Heart right ventricle (tissue), 16 donors: ENCODE results near the gene DPAGT1. TPM values are rescaled to one million over a fixed set of nuclear protein-coding genes. Genes with fewer than 3 reads are reported as not detected.
A peak's percentile ranks its signal among the peaks of the same experiment; 100 is the strongest.

Experiments
- ATAC-seq, 8 donors: fragments of 200-7000 bp; cut with Tn5 transposase; one replicate each; pipeline ENCODE4 v1.9.1; 2020; ENCODE audit warnings: mild to moderate bottlenecking in 8 of 8, moderate library complexity in 8 of 8, moderate number of reproducible peaks in 1 of 8
- DNase-seq, 2 donors: peaks; one replicate each; pipeline ENCODE4 v3.0.0-alpha.2; 2020
- H3K27ac ChIP-seq, 10 donors: fragments of 200-600 bp; sonication (generic) in 2 of 10; one replicate each; pipeline versions ENCODE4 v1.5.0 to v1.8.0; 2020 to 2022; ENCODE audit warnings: mild to moderate bottlenecking in 3 of 10
- H3K27me3 ChIP-seq, 7 donors: fragments of 200-600 bp; one replicate each; pipeline ENCODE4 v1.8.0; 2021 to 2022; ENCODE audit warnings: mild to moderate bottlenecking in 2 of 7
- H3K36me3 ChIP-seq, 9 donors: fragments of 200-600 bp; sonication (generic) in 1 of 9; one replicate each; pipeline versions ENCODE4 v1.5.0 to v1.8.0; 2020 to 2022; ENCODE audit warnings: mild to moderate bottlenecking in 2 of 9
- H3K4me1 ChIP-seq, 9 donors: fragments of 200-600 bp; sonication (generic) in 1 of 9; one replicate each; pipeline versions ENCODE4 v1.5.0 to v1.8.0; 2020 to 2022; ENCODE audit warnings: mild to moderate bottlenecking in 4 of 9
- H3K4me3 ChIP-seq, 10 donors: fragments of 200-600 bp; sonication (generic) in 2 of 10; one replicate each; pipeline versions ENCODE4 v1.5.0 to v1.8.0; 2020 to 2022; ENCODE audit warnings: mild to moderate bottlenecking in 7 of 10, moderate library complexity in 2 of 10
- H3K9me3 ChIP-seq, 11 donors: fragments of 200-600 bp in 10 of 11; sonication (generic) in 2 of 11; one replicate each; pipeline versions ENCODE4 v1.5.0 to v1.8.0; 2013 to 2022; ENCODE audit warnings: mild to moderate bottlenecking in 2 of 11, control low read depth in 1 of 11, moderate library complexity in 1 of 11
- WGBS, 2 donors: extraction: QIAGEN DNeasy Blood & Tissue Kit; methylation state at CpG; one replicate each; pipeline ENCODE4 v1.1.7; 2013; ENCODE audit warnings: inconsistent platforms in 1 of 2; 5-methylcytosine and 5-hydroxymethylcytosine counted together
- intact Hi-C, 10 donors: fragments of 100-400 bp; cut with DNase I; formaldehyde crosslinking; loops; one replicate each; pipeline versions ENCODE4 v1.11.1 to v1.14.2; 2022
- polyA plus RNA-seq, 2 donors: library from polyadenylated mRNA; stranded (reverse); fragments of 200-250 nt; gene quantifications; one replicate each; pipeline ENCODE4 v1.2.3, GENCODE V29; 2013
- total RNA-seq, 10 donors: library from RNA; stranded (reverse); fragmentation: NEBNext Ultra II Directional in 3 of 10; extraction: Animal tissue kit (Norgen Biotek cat#: 25700) in 3 of 10; gene quantifications; one replicate each; pipeline versions ENCODE4 v1.2.1 to v1.2.4, GENCODE V29; 2021 to 2023
- TF ChIP-seq, protein P1 (sequence below), 9 donors: fragments of 200-600 bp; sonication (generic) in 2 of 9; IDR thresholded peaks; one replicate each; pipeline versions ENCODE4 v1.5.0 to v1.8.0; 2021 to 2022; ENCODE audit warnings: antibody characterized with exemption in 9 of 9, mild to moderate bottlenecking in 5 of 9, moderate library complexity in 1 of 9
- donor health status: Arrhythmogenic right ventricular cardiomyopathy.
- donor health status: ischemic (EF 13 %, LVEDD 7.1; RV severe dilation, severe dysfunction).
- donor health status: healthy with polysubstance abuse.
- donor health status: DM: no; HTN: yes; CAD: no.
- donor health status: DM: no; HTN: no; CAD: no.
- donor health status: ischemic (EF 25% LVEDD 6.9; RV normal size, moderate dysfunction).
- donor health status: ischemic (EF 25% LVEDD 5.7; RV mildly dilated, moderate dysfunction).
- donor health status: healthy.
- donor health status: DM: yes; HTN: yes; CAD: no.
- donor health status: Ischemic cardiomyopathy.
- donor health status: ischemic (EF 35%, LVEDD 5.7; RV mildly dilated, moderate dysfunction).
- donor health status: nonischemic (EF 11% LVEDD 7.7; RV severe dilation, severe dysfunction).
- donor health status: DM: yes; HTN: yes; CAD: no.
- donor health status: PGD.
- donor health status: ischemic (EF 29% LVEDD 5.4; RV normal size, mild dysfunction).
- donor health status: nonischemic (EF 23%, LVEDD 6.1; RV moderate dilation, normal function).

DPAGT1 gene
- total and polyA plus RNA-seq, 12 donors, result 8.6 to 24.3 (median 16.5) TPM

DNA sequence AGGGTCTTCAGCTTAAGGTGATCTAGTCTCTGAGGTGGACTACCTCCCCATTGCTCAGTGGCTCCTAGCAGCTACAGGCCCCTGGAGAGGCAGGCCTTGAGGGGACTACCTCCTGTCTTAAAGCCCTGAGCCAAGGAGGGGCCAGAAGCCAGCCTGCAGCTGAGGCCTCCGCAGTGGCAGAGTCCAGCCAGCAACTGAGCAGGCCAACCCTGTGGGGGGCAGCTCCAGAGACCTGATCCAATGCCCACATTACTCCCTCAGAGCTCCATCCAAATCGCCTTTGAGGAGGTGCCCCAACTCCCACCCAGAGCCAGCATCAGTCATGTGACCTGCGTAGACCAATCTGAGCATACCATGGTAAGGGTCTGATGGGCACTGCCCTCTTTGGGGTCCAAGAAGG lies 8.2 kb upstream of the DPAGT1 start:
- WGBS, 2 donors, result 88 to 94% methylated on average over 3 of the region's 3 CpGs
- peaks cover 10 to 43% (median 24%) of the 10 kb centered on the region in 9 donors for H3K4me1 ChIP-seq
- ATAC-seq, result no peak
- intact Hi-C loops, result loop anchor here in 2 of 10 donors (10.0 kb wide), 1 partner anchor 85 kb away; no protein-coding TSS in a partner anchor
- TF ChIP-seq, protein P1, sequence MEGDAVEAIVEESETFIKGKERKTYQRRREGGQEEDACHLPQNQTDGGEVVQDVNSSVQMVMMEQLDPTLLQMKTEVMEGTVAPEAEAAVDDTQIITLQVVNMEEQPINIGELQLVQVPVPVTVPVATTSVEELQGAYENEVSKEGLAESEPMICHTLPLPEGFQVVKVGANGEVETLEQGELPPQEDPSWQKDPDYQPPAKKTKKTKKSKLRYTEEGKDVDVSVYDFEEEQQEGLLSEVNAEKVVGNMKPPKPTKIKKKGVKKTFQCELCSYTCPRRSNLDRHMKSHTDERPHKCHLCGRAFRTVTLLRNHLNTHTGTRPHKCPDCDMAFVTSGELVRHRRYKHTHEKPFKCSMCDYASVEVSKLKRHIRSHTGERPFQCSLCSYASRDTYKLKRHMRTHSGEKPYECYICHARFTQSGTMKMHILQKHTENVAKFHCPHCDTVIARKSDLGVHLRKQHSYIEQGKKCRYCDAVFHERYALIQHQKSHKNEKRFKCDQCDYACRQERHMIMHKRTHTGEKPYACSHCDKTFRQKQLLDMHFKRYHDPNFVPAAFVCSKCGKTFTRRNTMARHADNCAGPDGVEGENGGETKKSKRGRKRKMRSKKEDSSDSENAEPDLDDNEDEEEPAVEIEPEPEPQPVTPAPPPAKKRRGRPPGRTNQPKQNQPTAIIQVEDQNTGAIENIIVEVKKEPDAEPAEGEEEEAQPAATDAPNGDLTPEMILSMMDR (IDR thresholded peaks at IDR 0.05), result no peak
- H3K27me3 ChIP-seq, result no peaks in the 10 kb centered on the region
- peaks cover 0 to 52% (median 13%) of the 10 kb centered on the region in 9 donors for H3K36me3 ChIP-seq
- DNase-seq, result no peak
- H3K9me3 ChIP-seq, result no peaks in the 10 kb centered on the region
- no peak overlapping the region for H3K27ac ChIP-seq
- H3K4me3 ChIP-seq, result no peak overlapping the region

DNA sequence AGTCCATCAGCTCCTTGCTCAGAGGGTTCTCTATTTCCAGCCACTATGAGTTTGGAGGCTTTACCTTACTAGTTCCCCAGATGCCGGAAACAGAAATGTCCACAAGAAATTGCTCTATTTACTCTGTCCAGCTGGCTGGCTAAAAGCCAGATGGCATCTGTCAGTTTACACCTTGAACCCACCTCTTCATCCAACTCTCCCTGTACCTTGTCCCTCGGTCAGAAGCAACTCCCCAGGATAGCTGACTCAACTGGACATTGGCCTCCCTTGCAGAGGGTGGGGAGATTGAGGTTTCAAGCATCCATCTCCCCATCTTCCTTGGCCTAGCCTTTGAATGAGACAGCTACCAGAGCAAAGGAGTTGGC lies 7.2 kb upstream of the DPAGT1 start:
- ATAC-seq (no peak), DNase-seq (no peak)
- Histone ChIP-seq H3K9me3 (no peaks in the 10 kb centered on the region), H3K27me3 (no peaks in the 10 kb centered on the region), H3K36me3 (peaks cover 0 to 42% (median 11%) of the 10 kb centered on the region in 9 donors), H3K4me3 (peak overlapping the region in 7 of 10 donors; percentile 72 to 100 (median 89)), H3K27ac (peak overlapping the region in 4 of 10 donors; percentile 75 to 91 (median 81)), H3K4me1 (peaks cover 10 to 41% (median 26%) of the 10 kb centered on the region in 9 donors)
- TF ChIP-seq, protein P1 (IDR thresholded peaks at IDR 0.05), result no peak
- WGBS, 2 donors, result 80 to 81% methylated on average over 2 of the region's 2 CpGs
- intact Hi-C loops, result loop anchor here in 2 of 10 donors (10.0 kb wide), 1 partner anchor 86 kb away; no protein-coding TSS in a partner anchor

DNA sequence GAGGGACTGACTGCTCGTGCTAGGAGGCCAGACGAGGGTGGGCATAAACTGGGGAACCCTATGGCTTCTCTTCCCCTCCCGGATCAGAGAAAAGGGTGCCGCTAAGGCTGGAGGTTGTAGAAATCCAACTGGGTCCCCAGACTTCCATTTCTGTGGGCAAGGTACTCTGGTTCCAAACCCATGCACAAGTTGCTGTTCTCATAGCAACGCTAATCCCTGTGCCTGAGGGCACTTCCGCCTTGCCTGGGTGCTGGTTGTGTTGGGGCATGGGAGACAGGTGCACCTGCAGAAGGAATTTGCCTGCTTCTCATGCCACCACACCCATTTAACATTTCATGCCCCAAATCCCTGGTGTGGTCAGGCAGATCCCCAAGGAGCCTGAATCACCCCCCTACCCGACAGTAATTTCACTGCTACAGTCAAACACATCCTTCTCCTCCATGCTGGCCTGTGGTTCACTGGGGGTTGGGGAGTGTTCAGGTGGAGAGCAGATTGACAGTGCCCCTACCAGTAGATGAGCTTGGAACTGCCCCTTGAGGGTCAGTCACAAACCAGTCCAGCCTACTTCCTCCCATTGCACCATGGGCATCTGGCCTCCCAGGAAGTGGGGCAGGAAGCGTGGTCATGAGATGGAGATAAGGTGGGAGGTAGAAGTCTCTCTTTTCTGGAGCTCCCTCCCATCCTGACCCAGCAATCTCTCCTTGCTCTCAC lies 6.6 kb upstream of the DPAGT1 start:
- ATAC-seq (peak in 1 of 8 donors; percentile 1), DNase-seq (no peak)
- no peaks in the 10 kb centered on the region for H3K9me3 ChIP-seq
- peak overlapping the region; percentile 72 to 100 (median 89) for H3K4me3 ChIP-seq
- intact Hi-C loops, result loop anchor here in 2 of 10 donors (10.0 kb wide), 1 partner anchor 86 kb away; no protein-coding TSS in a partner anchor
- TF ChIP-seq, protein P1 (IDR thresholded peaks at IDR 0.05), result no peak
- H3K4me1 ChIP-seq, result peaks cover 13 to 47% (median 31%) of the 10 kb centered on the region in 9 donors
- WGBS, 2 donors, result 18 to 26% methylated on average over 8 of the region's 8 CpGs
- H3K27me3 ChIP-seq, result no peaks in the 10 kb centered on the region
- H3K36me3 ChIP-seq, result peaks cover 0 to 37% (median 6%) of the 10 kb centered on the region in 9 donors
- H3K27ac ChIP-seq, result peak overlapping the region in 9 of 10 donors; percentile 71 to 91 (median 80)

DNA sequence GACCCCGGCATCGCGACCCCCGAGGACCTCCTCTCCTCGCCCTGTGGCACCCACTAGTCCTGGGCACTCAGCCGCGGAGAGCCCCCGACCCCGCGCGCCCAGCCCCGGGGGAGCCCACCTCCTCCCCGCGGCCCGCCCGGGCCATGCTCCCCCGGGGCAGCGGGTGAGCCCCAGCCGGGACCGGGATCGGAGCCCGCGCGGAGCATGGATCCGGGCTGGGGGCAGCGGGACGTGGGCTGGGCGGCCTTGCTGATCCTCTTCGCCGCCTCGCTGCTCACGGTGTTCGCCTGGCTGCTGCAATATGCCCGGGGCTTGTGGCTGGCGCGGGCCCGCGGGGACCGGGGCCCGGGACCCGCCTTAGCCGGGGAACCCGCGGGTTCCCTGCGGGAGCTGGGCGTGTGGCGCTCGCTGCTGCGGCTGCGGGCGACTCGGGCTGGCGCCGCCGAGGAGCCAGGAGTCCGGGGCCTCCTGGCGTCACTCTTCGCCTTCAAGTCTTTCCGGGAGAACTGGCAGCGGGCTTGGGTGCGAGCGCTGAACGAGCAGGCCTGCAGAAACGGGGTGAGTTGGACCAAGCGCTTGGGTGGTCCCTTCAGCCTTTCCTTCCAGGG lies 6.0 kb upstream of the DPAGT1 start:
- peaks cover 15 to 53% (median 38%) of the 10 kb centered on the region in 9 donors for H3K4me1 ChIP-seq
- TF ChIP-seq, protein P1 (IDR thresholded peaks at IDR 0.05), result no peak

More for the DNA sequence above, 6.0 kb upstream of the DPAGT1 start:
- WGBS, 2 donors, result 1% methylated on average over 56 to 65 of the region's 65 CpGs
- Histone ChIP-seq H3K27ac (peak overlapping the region; percentile 1 to 91 (median 78)), H3K4me3 (peak overlapping the region; percentile 72 to 100 (median 89)), H3K36me3 (peaks cover 0 to 30% (median 6%) of the 10 kb centered on the region in 9 donors), H3K9me3 (no peaks in the 10 kb centered on the region), H3K27me3 (no peaks in the 10 kb centered on the region)
- DNase-seq (no peak), ATAC-seq (peak in 6 of 8 donors; percentile 2 to 65 (median 16))
- intact Hi-C loops, result loop anchor here in 2 of 10 donors (10.0 kb wide), 1 partner anchor 87 kb away; no protein-coding TSS in a partner anchor
